ENCODE data around the gene KCNH1.

GRCh38 chr1:210801501-210801900 lies 332.4 kb downstream of the KCNH1 start:
- TF ChIP-seq POLR2A (IDR thresholded peaks at IDR 0.05), result no peak
- no peak for TF ChIP-seq CTCF (IDR thresholded peaks at IDR 0.05 in 8 of 11, conservative IDR thresholded peaks at IDR 0.05 in 3 of 11)
